Measurements from ENCODE around the gene MLLT3. TPM values are rescaled to one million over a fixed set of nuclear protein-coding genes. Genes with fewer than 3 reads are reported as not detected.

MLLT3 gene
- total RNA-seq, 4 donors from 2014 or later = 4.0 to 6.4 (median 4.5) TPM

DNA sequence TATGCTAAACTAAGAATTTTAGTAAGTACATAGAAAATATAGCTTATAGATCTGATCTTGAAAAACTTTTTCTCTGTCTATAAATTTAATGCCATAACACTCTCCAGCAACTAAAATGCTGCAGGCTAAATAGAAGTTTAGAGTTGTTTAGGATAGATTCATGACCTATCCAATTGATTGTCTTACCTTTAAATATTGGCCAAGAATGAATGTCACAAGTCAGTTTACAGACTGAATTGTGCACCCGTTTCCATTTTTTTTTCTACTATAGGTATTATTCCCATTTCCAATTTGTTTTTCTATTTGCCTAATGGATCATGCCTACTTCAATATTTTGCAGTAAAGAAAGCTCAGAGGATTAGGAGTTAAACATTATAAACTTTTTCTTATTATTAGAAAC is 129.5 kb downstream of the MLLT3 start:
- Histone ChIP-seq H3K36me3 (no peaks in the 10 kb centered on the region), H3K27ac (no peak overlapping the region), H3K4me1 (peaks cover 6 to 7% of the 10 kb centered on the region in 2 donors), H3K9me3 (no peaks in the 10 kb centered on the region), H3K4me3 (no peak overlapping the region), H3K27me3 (no peaks in the 10 kb centered on the region)
- TF ChIP-seq POLR2A (IDR thresholded peaks at IDR 0.05) (no peak), CTCF (IDR thresholded peaks at IDR 0.05 in 4 of 5, conservative IDR thresholded peaks at IDR 0.05 in 1 of 5) (no peak)
- DNase-seq (no peak), ATAC-seq (no peak)
- intact Hi-C loops (cut with DNase I; ENCODE audit: low total_unique reads) (no loop called here), in situ Hi-C loops (cut with MboI; ENCODE audit: low sequenced_read_pairs in 4 of 4) (no loop called here)

- Histone ChIP-seq H3K27me3 (no peaks in the 10 kb centered on the region), H3K4me3 (no peak overlapping the region), H3K9me3 (no peaks in the 10 kb centered on the region), H3K4me1 (peaks cover 6 to 7% of the 10 kb centered on the region in 2 donors), H3K27ac (no peak overlapping the region), H3K36me3 (no peaks in the 10 kb centered on the region)
- no peak for TF ChIP-seq POLR2A (IDR thresholded peaks at IDR 0.05)
- no peak for TF ChIP-seq CTCF (IDR thresholded peaks at IDR 0.05 in 4 of 5, conservative IDR thresholded peaks at IDR 0.05 in 1 of 5)
- in situ Hi-C loops (cut with MboI; ENCODE audit: low sequenced_read_pairs in 4 of 4) (no loop called here), intact Hi-C loops (cut with DNase I; ENCODE audit: low total_unique reads) (no loop called here)
- ATAC-seq (no peak), DNase-seq (no peak)
Observed at GRCh38 chr9:20491612-20492011, 130.7 kb downstream of the MLLT3 start.

- H3K4me3 ChIP-seq = no peak overlapping the region
- no peak overlapping the region for H3K27ac ChIP-seq
- H3K27me3 ChIP-seq = no peaks in the 10 kb centered on the region
- no peaks in the 10 kb centered on the region for H3K9me3 ChIP-seq
- ATAC-seq (no peak), DNase-seq (no peak)
- no peaks in the 10 kb centered on the region for H3K36me3 ChIP-seq
- H3K4me1 ChIP-seq = peaks cover 6 to 7% of the 10 kb centered on the region in 2 donors
- intact Hi-C loops (cut with DNase I; ENCODE audit: low total_unique reads) (no loop called here), in situ Hi-C loops (cut with MboI; ENCODE audit: low sequenced_read_pairs in 4 of 4) (no loop called here)
- no peak for TF ChIP-seq CTCF (IDR thresholded peaks at IDR 0.05 in 4 of 5, conservative IDR thresholded peaks at IDR 0.05 in 1 of 5)
- no peak for TF ChIP-seq POLR2A (IDR thresholded peaks at IDR 0.05)
Observed at GRCh38 chr9:20490246-20490834, 132.0 kb downstream of the MLLT3 start.

- TF ChIP-seq CTCF (IDR thresholded peaks at IDR 0.05 in 4 of 5, conservative IDR thresholded peaks at IDR 0.05 in 1 of 5) = no peak
- TF ChIP-seq POLR2A (IDR thresholded peaks at IDR 0.05) = no peak
- no peak overlapping the region for H3K27ac ChIP-seq
- no peaks in the 10 kb centered on the region for H3K36me3 ChIP-seq
- ATAC-seq (no peak), DNase-seq (no peak)
- H3K4me1 ChIP-seq = peaks cover 6 to 7% of the 10 kb centered on the region in 2 donors
- H3K9me3 ChIP-seq = no peaks in the 10 kb centered on the region
- H3K27me3 ChIP-seq = no peaks in the 10 kb centered on the region
- intact Hi-C loops (cut with DNase I; ENCODE audit: low total_unique reads) = no loop called here
- no peak overlapping the region for H3K4me3 ChIP-seq
- in situ Hi-C loops (cut with MboI; ENCODE audit: low sequenced_read_pairs in 4 of 4) = no loop called here
Observed at GRCh38 chr9:20488691-20489090, 133.6 kb downstream of the MLLT3 start.

GRCh38 chr9:20486552-20486951 is 135.7 kb downstream of the MLLT3 start:
- Histone ChIP-seq H3K4me1 (peaks cover 6 to 7% of the 10 kb centered on the region in 2 donors), H3K27me3 (no peaks in the 10 kb centered on the region), H3K9me3 (no peaks in the 10 kb centered on the region), H3K27ac (no peak overlapping the region), H3K36me3 (no peaks in the 10 kb centered on the region), H3K4me3 (no peak overlapping the region)
- DNase-seq = no peak
- in situ Hi-C loops (cut with MboI; ENCODE audit: low sequenced_read_pairs in 4 of 4) = no loop called here
- ATAC-seq = no peak
- intact Hi-C loops (cut with DNase I; ENCODE audit: low total_unique reads) = no loop called here
- TF ChIP-seq CTCF (IDR thresholded peaks at IDR 0.05 in 4 of 5, conservative IDR thresholded peaks at IDR 0.05 in 1 of 5) (no peak), POLR2A (IDR thresholded peaks at IDR 0.05) (no peak)
